HG03025 (cell line): ENCODE data around the gene ANGPTL2.

Experiments used
- ATAC-seq: cut with Tn5 transposase; IDR thresholded peaks from one replicate; pipeline ENCODE4 v1.9.1; 2021; ENCODE audit warnings: mild to moderate bottlenecking, moderate library complexity; ENCODE audit not compliant: unreplicated experiment, low FRiP score

ANGPTL2 gene

GRCh38 chr9:127137640-127138360 lies 15.4 kb upstream of the ANGPTL2 start:
- ATAC-seq = no peak

GRCh38 chr9:127136880-127137639 lies 14.6 kb upstream of the ANGPTL2 start:
- no peak for ATAC-seq

GRCh38 chr9:127136081-127136879 lies 13.8 kb upstream of the ANGPTL2 start:
- ATAC-seq = no peak

- ATAC-seq = no peak
Observed at GRCh38 chr9:127135056-127135745, 12.8 kb upstream of the ANGPTL2 start.

DNA sequence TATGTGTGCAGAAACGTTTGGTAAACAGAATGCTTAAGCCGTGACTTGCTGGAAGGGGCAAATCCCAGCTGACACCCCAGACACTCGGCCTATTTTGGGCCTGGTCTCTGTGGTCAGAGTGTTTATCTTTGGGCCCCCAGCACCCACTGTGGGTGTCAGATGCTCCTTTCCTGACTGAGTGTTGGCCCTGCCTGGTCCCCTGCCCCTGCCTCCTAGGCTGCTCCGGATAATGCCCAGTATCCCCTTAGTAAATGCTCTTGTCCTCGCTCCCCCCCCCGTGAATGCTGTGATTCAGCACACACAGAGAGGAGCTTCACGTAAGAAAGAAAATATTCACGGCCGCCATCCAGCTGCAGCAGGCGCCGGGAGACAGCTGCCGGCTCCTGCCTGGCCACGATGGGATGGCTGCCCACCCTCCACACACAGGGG lies 11.3 kb upstream of the ANGPTL2 start:
- ATAC-seq = no peak

DNA sequence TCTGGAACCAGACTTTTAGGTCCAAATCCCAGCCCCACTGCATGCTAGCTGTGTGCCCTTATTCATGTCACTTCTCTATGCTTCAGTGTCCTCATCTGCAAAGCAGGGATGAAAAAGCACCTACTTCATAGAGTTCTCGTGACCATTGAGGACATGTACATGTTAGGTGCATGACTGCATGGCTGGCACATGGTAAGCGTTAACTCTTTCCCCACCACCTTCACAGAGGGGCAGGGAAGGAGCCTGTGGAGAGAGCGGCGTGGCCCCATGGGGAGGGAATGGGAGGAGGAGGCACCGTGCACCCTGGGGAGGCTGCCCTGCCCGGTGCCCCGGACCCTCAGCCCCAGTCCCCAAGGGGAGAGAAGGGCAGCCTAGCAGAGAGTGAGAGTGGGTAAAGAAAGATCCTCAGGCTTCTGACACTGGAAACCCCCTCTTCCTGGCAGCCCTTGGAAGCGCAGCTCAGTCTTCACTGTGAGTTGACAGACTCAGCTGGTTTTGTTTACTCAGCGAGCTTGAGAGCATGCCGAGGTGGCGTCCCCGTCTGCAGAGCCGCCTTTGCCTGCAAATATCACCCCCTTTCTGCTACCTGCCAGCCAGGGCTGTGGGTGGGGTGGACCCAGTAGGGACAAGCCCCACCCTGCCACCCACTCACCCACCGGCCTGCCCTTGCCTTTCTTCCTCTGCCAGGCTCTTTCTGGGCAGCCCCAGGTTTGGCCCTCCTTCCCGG lies 10.6 kb upstream of the ANGPTL2 start:
- ATAC-seq = no peak

- ATAC-seq = no peak
Observed at GRCh38 chr9:127132375-127132774, 9.9 kb upstream of the ANGPTL2 start.

- ATAC-seq = no peak
Observed at GRCh38 chr9:127131871-127132270, 9.4 kb upstream of the ANGPTL2 start.

DNA sequence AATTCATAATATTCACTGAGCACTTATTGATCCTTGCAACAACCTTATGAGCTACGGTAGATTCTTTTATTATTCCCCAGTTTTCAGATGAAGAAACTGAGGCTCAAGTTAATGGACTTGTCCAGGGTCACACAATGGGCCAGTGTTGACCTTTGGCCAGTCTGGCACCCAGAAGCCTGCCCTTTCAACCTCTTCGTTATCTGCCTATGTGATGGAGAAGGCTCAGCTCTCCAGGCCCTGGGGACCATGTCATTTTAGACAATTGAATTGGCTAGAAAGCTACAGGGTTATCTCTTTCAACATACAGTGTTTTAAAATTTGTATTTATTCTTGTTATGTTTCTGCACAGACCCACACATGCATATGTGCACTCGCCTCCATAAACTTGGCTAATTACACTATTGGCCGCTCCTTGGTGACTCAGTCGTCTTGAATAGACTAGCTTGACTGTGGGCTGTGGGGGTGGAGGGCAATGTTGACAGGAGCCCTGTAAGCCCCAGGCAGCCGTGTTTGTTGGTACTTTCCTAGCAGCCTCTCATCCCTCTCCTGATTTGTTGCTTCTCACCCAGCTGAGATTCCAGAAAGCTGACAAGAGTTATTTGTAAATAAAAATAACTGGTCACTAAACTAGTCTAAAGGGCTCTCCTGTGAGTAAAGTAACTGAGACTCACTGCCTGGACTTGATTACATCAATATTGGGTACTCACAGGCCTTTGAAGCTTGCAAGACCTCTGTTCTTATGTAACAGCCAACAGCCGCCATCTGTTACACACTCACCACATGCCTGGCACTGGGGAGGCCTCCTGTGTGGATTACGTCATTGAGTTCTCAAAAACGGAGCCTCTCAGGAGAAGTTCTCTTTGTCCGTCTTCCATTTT lies 8.5 kb upstream of the ANGPTL2 start:
- no peak for ATAC-seq

GRCh38 chr9:127130235-127130634 lies 7.8 kb upstream of the ANGPTL2 start:
- no peak for ATAC-seq

DNA sequence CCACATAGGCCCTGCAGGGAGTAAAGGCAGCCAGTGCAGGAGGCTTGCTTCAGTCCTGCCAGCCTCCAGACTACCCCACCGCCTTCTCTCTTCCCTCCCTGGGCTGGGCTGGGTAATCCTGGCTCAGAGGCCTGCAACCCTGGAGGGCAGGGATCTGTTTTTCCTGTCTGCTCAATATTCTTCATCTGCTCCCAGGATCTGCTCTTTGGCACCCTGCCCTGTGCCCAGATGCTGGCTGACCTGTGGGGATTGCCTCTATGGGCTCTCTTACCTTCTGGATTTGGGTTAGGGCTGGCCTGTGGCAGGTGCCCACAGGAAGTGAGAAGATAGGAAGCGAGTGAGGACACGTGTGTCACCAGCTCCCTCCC lies 7.3 kb upstream of the ANGPTL2 start:
- no peak for ATAC-seq

GRCh38 chr9:127129073-127129717 lies 6.8 kb upstream of the ANGPTL2 start:
- no peak for ATAC-seq

DNA sequence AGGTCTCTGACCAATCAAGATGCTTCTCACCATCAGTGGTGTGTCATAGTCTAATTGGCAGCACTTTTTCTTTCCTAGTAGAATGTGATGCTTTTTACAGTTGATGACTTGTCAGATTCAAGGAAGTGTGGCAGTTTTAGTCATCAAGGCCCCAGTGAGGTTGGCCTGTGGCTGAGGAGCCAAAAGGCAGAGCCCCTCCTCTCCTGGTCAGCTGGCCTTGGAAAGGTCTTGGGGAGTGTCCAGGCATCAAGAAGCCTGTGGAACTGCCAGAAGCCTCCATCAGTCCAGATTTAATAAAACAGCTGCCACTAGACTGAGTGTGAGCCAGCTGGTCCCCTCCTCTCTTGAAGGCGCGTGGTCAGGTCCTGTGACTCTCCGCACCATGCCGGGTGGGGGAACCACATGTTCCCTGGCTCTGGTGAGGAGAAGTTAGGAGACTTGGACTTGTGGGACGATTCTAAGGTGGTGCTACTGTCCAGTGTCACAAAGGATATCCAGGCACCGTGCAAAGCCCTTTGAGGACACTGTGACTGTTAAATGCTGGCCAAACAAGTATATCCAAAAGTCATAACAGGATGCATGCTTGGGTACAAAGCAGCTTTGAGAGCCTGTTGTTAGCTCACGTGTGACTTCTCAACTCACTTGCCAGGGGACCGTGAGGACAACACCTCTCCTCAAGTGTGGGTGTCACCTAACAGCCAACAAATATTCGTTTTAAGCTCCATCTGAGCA lies 6.1 kb upstream of the ANGPTL2 start:
- ATAC-seq = no peak

GRCh38 chr9:127126971-127127370 lies 4.5 kb upstream of the ANGPTL2 start:
- no peak for ATAC-seq

DNA sequence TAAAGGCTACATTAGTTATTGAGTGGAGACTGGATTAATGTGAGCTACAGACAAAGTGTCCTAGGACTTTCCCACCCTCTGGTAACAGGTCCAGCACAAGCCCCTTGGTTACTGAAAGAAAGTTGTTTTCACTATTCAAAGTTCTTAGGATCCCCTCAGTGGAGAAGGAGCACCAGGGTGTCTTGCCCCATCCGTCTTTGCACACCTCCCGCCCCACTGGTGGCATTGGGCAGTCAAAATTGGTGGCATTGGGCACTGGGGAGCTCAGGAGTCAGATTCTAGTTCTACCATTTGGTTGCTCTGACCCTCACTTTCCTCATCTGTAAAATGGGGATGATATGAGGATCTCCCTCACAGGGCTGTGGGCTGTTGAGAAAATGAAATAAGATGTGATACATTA lies 2.4 kb upstream of the ANGPTL2 start:
- no peak for ATAC-seq

DNA sequence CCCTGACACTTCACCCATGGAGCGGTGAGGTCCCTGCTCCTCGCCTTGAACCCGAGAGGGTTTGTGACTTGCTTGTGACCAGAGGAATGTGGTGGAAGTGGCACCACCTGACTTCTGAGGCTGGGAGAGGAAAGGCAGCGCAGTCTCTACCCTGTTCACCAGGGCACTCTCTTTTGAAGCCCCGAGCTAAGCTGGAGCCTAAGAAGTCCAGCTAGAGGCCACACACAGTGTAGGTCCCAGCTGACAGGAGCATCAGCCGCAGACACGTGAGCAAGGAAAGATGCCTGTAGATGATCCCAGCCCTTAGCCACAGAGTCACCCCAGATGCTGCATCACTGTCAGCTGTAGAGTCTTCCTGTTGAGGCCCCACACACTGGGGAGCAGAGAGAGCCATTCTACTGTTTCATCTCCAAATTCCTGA lies 1.7 kb upstream of the ANGPTL2 start:
- no peak for ATAC-seq

- no peak for ATAC-seq
Observed at GRCh38 chr9:127123064-127123890, 842 bp upstream of the ANGPTL2 start.
